Femur (tissue), 1 donor: ENCODE data around the gene SRCIN1.
A peak's percentile ranks its signal among the peaks of the same experiment; 100 is the strongest.

ENCODE experiments used
- DNase-seq: peaks from one replicate; pipeline ENCODE4 v3.0.0-alpha.2; 2017

Gene SRCIN1

GRCh38 chr17:38561416-38562214 is 44.1 kb downstream of the SRCIN1 start:
- no peak for DNase-seq

- DNase-seq, result no peak
These were observed 45.0 kb downstream of the SRCIN1 start for GRCh38 chr17:38560503-38561318.

- DNase-seq, result no peak
These were observed 45.9 kb downstream of the SRCIN1 start for GRCh38 chr17:38559880-38560230.

DNA sequence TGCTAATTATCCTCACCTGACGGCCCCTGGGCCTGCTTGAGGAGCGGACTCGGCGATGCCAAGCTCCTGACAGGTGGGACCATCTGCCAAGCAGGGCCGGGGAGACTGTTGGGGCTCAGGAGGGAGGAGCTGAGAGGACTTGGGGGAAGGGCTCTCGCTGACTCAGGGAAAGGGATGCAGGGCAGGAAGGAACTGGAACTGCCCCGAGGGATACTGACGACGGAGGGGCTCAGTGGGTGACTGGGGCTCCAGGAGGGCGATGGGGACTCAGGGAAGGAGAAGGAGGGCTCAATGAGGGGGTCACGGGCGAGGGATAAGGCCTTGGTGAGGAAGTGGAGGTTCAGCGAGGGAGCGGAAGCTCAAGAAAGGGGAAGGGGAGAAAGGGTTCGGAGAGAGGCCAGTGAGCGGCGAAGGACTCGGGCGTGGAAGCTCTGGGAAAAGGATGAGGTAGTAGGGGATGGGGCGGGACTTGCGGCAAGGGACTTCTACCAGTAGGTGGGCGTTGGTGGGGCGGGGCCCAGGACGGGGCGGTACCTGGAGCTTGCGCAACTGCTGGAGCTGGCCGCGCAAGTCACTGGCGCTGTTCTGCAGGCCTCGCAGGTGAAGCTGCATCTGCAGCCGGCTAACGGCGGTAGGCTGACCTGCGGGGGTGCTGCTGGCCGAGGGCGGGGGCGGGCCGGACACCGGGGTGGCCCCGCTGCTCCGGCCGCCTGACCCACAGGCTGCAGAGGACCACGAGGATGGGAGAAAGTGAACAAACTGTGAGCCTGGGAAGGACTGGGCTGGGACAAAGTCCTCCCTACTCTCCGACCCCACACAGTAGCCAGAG is 46.5 kb downstream of the SRCIN1 start:
- peak; percentile 82 for DNase-seq

GRCh38 chr17:38558728-38559050 is 47.1 kb downstream of the SRCIN1 start:
- no peak for DNase-seq

DNA sequence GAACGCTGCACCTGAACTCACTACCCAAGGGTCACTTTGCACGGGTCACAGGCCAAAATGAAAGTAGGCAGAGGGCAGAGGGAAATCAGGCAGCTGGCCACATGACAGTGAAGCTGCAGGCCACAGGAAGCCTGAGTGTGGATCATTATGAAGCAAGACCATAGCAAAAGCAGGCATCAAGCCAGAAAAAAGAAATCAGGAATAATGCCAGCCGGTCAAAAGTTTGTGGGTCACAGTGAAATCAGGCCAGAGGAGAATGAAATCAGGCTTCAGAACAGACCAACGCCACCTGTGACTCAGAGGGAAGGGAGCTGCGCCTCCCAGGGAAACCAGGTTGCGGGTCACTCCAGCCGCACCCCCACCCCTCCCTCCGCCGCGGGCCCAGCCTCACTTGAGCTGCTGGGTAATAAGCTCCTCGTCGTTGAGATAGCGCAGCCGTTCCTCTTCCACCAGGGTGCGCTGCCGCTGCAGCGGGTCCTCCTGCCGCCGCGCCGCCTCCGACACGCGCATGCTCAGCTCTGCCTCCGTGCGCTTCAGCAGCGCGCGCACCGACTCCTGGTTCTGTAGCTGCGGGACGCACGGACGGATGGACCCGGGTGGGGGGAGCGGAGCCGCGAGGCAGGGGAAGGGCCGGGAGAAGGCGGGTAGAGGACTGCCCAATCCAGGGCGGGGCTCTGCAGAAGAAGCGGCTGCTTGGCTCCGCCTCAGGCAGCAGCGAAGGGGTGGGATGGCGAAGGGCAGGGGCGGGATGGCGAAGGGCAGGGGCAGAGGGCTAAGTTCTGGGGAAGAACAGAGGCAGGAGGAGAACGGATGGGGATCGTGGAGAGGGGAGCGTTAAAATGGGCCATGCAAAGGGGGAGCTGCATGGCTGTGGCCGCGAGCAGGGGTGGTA is 47.7 kb downstream of the SRCIN1 start:
- DNase-seq, result peak; percentile 92

- no peak for DNase-seq
These were observed 48.4 kb downstream of the SRCIN1 start for GRCh38 chr17:38557396-38557795.

GRCh38 chr17:38556239-38556638 is 49.5 kb downstream of the SRCIN1 start:
- no peak for DNase-seq

GRCh38 chr17:38554430-38555350 is 51.1 kb downstream of the SRCIN1 start:
- no peak for DNase-seq

GRCh38 chr17:38552343-38552742 is 53.4 kb downstream of the SRCIN1 start:
- no peak for DNase-seq

GRCh38 chr17:38551121-38551520 is 54.6 kb downstream of the SRCIN1 start:
- DNase-seq, result no peak

GRCh38 chr17:38550661-38551060 is 55.1 kb downstream of the SRCIN1 start:
- no peak for DNase-seq

- DNase-seq, result no peak
These were observed 56.5 kb downstream of the SRCIN1 start for GRCh38 chr17:38549285-38549684.

DNA sequence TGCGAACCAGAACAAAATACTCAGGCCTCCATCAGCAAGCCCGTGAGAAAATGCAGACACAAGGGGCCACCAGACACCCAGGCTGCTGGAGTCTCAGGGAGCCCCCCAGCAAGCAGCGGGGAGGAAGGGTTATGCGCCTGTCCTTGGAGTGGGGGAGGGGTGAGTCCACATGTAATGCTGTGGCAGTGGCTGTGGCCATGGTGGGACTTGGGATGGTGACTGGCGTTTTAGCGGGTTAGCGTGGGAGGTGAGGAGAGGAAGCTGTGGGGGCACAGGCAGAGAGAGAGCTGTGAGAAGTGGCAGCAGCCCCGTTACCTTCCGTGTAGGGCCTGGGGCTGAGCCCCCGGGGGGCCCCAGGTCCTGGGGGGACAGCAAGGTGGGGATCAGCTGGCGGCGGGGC is 58.3 kb downstream of the SRCIN1 start:
- no peak for DNase-seq

GRCh38 chr17:38546396-38546795 is 59.4 kb downstream of the SRCIN1 start:
- DNase-seq, result no peak

DNA sequence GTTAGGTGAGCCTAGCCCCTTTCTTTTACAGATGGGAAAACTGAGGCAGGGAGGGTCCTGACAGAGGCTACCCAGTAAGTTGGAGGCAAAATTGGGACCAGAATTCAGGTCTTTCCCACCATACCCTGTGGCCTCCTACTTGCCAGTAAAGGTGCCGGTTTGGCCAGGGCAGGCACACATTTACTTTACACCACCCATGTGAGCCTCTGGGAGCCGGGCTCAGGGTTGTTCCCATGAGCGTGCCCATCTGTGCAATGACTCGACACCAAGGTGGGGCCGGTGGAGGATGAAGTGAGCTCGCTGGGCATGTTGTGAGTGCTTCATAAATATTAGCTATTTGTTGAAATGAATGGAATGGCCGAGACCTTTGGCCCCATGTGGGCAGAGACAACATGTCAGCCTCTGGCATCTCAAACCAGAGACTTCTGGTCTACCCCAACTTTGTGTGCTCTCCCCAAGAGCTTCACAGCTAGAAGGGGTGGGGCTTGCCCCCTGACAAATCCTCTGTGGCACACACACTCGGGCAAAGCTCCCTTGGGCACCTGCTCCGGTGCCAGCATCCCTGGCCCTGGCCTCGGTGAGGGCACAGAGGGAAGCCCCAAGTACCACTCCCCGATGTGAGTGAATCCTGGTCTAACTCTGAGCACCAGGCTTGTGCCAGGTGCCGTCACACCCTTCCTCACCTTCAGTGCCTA is 60.1 kb downstream of the SRCIN1 start:
- DNase-seq, result no peak

DNA sequence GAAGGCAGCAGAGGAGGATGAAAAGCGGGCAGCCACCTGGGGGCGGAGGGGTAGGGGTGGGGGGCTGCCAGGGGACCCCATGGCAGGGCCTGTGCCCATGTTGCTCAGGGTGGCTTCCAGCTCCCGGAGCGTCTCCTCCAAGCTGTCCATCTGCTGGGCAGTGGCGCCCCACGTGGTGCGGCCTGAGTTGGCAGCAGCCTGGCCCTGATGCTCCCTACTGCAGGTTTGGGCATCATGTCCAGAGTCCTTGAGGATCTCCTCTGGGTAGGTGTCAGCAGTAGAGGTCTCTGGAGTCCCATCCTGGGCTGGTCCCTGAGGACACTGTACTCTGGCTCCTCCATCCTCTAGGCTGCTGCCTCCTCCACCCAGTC is 60.9 kb downstream of the SRCIN1 start:
- DNase-seq, result no peak

GRCh38 chr17:38544175-38544838 is 61.4 kb downstream of the SRCIN1 start:
- DNase-seq, result no peak

DNA sequence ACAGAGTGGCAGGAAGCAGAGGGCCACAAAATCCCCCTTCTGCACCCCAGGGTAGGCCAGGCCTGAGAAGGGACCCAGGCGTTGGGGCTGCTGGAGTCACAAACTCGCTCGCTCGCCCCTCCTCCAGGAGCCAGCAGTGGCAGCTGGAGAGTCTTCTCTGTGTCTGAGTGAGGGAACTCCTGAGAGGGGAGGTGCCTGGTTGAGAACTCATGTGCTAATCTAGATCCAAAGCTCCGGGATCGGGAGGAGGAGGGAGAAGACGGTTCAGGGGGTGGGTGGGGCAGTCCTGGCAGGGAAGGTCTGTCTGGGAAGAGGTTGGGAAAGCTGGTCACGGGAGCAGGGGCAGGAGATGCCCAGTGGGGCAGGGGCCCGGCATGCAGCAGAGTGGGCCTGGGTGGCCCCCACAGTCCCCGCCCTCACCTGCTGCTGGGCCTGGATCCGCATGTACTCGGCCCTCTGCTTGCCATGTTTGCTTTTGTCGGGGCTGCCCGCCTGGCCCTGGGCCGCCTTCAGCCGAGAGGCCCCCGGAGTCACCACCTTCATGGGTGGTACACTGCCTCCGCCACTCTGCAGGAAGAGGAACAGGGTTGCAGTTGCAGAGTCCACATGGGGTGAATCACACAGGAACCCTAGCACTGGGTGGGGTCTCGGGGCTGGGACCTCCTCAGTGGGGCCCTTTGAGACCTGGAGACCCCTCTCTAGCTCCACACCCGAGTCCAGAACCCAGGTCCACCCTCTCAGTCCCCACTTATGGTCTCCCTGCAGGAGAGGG is 62.2 kb downstream of the SRCIN1 start:
- DNase-seq, result no peak
